Measurements from ENCODE around the gene DSP.

DNA sequence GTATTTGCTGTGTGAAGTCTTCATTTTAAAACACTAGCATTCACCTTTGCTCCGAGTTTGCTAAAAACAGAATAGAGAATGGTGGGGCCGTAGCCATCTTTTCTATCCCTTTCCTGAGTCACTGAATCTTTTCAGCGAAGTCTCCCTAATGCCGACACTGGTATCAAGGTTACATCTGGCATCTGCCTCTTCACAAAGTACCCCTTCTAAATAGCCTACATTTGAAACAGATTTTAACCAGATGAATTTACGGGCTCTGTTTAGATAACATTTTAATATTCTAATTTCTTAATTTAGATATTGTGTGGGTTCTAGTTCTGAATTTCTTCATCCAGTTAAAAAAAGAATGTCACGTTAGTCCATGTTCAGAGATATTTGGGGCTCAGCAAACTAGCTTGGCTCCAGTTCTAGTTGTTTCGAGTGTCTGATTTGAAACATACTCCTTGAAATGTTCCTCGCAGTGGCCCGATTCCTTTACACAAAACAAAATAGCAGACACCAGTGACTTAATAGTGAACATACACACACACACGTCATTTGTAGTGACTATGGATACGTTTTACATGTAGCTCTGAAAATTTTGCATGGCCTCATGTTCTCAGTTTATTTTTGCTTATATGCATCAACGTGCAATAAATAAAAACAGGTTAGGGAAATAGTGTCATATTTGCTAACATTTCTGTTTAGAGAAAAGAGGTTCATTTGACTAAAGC lies 15.1 kb downstream of the DSP start:
- TF ChIP-seq CTCF (IDR thresholded peaks at IDR 0.05; ENCODE audit: poor library complexity) (no peak), EZH2phosphoT487 (IDR thresholded peaks at IDR 0.05; ENCODE audit: low read depth, severe bottlenecking, unreplicated experiment) (no peak)

All from hepatocyte (in vitro differentiated cells).